Activated effector memory CD4-positive, alpha-beta T cell treated with anti-CD3 and anti-CD28 coated beads, Interleukin-2, amount 50 U/mL, for 16 hours (primary cell): ENCODE measurements around the gene CCN6.
A peak's percentile ranks its signal among the peaks of the same experiment; 100 is the strongest.
"Not testable (repeated sequence)": the region's sequence is repeated elsewhere in the genome, so short reads cannot be mapped to it uniquely, and the experiment has no call there.

Source experiments
- DNase-seq: peaks from one replicate; pipeline ENCODE4 v3.0.0-alpha.2; 2020

Gene CCN6

GRCh38 chr6:112030206-112030960 lies 23.5 kb upstream of the CCN6 start:
- DNase-seq, result no peak

DNA sequence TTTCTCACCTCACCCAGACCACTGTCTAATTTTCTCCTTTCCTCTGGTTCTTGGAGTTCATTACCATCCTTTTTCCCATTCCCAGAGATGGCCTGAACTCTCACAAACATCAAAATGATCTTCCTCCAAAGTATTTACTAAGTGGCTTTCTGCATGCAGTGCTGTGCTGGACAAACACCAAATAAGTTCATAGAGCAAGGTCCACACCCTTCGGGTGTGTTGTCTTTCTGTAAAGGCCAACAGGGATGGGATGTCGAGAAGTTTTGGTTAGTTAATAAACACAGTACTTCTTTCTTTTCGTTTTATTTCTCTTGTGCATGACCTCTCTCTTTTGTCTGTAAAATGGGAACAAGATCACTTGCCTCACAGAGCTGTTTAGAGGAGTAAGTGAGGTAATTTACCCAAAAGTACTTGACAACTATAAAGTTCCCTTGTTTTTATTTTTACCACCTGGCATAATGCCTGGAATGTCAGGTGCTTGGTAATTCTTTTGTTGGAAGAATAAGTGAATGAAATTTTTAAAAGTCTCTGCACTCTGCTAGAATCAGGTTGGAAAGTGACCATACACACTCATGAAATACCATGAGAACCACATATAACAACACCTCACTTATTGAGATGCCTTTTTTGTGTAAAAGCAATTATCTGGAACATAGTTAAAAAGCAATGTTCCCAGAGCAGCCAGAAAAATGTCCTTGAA lies 22.8 kb upstream of the CCN6 start:
- no peak for DNase-seq

DNA sequence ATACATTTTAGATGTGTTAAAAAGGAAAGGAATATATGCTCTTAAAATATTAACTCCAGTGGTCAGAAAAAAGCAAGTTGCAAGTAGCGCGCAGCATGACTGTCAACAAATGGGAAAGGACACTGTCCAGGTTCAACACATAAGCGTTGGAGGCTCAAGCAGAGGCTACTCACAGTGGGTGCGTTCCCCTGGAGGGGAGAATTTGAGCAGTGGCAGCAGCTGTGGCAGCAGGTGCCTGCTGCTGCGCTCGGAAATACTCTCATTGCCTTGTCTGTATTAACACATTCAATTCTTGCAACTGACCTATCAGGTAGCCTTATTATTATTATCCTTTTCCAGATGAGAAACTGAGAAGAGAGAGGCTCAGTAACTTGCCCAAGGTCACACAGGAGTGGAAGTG lies 21.9 kb upstream of the CCN6 start:
- DNase-seq, result no peak

- no peak for DNase-seq
Observed at GRCh38 chr6:112032728-112033127, 21.2 kb upstream of the CCN6 start.

GRCh38 chr6:112033791-112034615 lies 19.9 kb upstream of the CCN6 start:
- DNase-seq, result no peak

DNA sequence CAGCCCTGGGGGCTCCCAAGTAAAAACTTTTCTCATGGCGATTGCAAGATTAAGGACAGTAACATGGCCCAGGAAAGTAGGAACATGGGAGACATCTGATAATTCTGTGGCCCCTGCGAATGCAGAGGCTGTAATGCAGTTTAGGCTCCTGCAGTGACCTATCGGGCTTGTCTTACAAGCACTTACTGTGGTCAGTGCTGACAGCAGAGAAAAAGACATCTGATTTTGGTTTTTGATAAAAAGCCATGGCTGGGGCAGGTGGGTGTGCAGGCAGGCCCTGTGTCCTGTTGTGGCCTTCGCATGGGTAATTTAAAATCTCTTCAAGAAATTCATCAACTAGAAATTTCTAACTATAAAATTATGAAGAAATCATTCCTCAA lies 19.3 kb upstream of the CCN6 start:
- no peak for DNase-seq

DNA sequence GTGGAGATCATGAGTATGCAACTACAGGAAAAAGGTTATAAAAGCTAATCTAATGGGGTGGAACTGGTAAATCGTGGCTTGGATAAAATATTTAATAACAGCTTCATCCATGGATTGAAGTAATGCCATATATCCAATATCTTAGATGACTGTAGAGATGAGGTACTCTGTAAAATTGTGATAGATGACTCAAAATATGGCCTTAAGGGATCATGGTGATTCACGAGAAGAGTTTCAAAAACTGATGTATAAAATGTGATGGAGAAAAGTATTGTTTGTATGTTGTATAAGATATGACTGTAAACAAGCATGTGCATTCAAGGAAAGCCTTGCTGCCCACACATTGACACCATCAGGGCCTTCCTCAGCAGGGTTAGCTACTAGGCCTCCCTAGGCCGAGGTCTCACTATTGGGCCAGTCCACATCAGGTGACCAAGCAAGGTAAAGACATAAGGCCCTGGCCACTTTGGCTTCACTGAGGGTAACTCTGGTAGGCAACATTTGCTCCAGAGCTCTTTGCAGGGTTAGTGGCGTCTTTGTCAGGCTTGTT lies 17.7 kb upstream of the CCN6 start:
- no peak for DNase-seq

- DNase-seq, result no peak
Observed at GRCh38 chr6:112037783-112038216, 16.1 kb upstream of the CCN6 start.

DNA sequence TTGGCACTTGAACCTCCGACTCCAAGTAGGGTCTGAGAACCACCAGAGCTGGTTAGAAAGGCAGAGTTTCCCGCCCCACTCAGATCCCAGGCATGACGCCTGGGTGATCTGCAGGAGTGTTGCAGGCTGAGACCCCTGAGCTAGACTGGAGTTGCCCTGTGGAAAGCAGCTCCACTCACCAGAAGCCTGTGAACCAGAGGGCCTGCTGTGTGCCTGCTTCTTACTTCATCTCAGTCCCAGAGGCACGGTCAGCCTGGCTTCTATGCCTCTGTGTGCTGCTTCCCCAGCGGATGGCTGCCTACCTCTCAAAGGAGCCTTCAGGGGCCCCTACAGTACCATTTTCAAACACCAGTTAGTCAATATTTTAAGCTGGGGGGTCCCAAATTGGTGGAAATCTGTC lies 15.6 kb upstream of the CCN6 start:
- DNase-seq, result no peak

GRCh38 chr6:112038756-112039430 lies 15.0 kb upstream of the CCN6 start:
- DNase-seq, result no peak

DNA sequence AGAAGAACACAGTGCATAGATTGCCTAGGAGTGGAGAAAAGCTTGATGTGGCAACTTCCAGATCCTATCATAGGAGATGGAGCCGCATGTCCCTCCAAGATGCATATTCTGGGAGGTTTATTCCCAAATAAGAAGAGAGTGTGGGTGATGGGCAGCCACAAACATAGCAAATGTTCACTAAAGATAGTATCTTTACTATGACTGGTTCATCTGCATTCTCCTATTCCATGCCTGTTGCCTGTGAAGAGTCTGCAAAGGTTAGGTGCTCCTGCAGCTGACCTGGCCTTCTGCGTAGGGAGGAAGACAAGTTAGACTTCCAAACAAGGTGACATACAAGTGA lies 14.5 kb upstream of the CCN6 start:
- no peak for DNase-seq

- no peak for DNase-seq
Observed at GRCh38 chr6:112040956-112041355, 12.9 kb upstream of the CCN6 start.

- DNase-seq, result no peak
Observed at GRCh38 chr6:112041535-112041934, 12.4 kb upstream of the CCN6 start.

- peak; percentile 97 for DNase-seq
Observed at GRCh38 chr6:112043032-112044007, 10.6 kb upstream of the CCN6 start.

GRCh38 chr6:112044196-112044595 lies 9.7 kb upstream of the CCN6 start:
- no peak for DNase-seq

DNA sequence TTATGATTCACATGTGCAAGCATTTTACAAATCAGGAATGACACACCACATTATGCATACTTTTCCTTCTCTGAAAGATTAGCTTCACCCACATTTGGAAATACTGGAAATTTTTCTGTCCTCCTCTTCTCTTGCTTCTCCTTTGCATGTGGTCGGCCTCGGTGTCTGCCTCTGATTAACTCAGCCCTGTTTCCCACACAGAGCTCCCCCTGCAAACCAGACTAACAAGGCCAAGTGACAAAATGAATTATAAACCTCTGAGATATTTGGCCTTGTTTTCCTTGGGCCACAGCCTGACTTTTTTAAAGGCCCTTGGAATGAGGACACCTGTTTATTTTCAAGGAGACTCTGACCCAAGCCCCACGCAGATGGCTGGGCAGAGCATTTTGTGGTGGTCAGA lies 9.0 kb upstream of the CCN6 start:
- DNase-seq, result no peak

GRCh38 chr6:112047523-112047922 lies 6.4 kb upstream of the CCN6 start:
- DNase-seq, result not testable (repeated sequence)

GRCh38 chr6:112049026-112049799 lies 4.7 kb upstream of the CCN6 start:
- no peak for DNase-seq

- DNase-seq, result no peak
Observed at GRCh38 chr6:112049996-112050395, 3.9 kb upstream of the CCN6 start.

- DNase-seq, result no peak
Observed at GRCh38 chr6:112050429-112050828, 3.5 kb upstream of the CCN6 start.

DNA sequence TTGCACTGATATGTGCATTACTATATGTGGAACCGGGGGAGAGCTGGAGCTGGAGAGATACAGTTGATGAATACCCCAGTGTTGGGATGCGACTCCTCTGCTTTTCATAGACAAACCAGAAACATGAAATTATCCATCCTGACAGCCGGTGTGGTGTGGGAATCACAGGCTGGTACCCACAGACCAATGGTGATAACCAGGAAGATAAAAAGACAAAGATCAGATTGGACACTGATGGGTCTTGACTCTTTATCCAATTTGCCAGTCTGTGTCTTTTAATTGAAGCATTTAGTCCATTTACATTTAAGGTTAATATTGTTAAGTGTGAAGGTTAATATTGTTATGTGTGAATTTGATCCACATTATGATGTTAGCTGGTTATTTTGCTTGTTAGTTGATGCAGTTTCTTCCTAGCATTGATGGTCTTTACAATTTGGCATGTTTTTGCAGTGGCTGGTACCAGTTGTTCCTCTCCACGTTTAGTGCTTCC lies 2.6 kb upstream of the CCN6 start:
- DNase-seq, result not testable (repeated sequence)
